Anterior cingulate cortex (tissue), 58 donors: ENCODE data around the gene NOM1.

ENCODE experiments used
- DNase-seq, 58 donors: peaks; one replicate each; lab custom pipeline; 2025; lab: John Stamatoyannopoulos, UW

NOM1 gene

GRCh38 chr7:157014635-157015555, 65.4 kb downstream of the NOM1 start:
- no peak for DNase-seq

- DNase-seq, result no peak
Measured at GRCh38 chr7:157016024-157016351, 66.5 kb downstream of the NOM1 start.

- no peak for DNase-seq
Measured at GRCh38 chr7:157016352-157017041, 67.0 kb downstream of the NOM1 start.

- no peak for DNase-seq
Measured at GRCh38 chr7:157017149-157017548, 67.6 kb downstream of the NOM1 start.

- no peak for DNase-seq
Measured at GRCh38 chr7:157017603-157018327, 68.3 kb downstream of the NOM1 start.

GRCh38 chr7:157018328-157018996, 69.0 kb downstream of the NOM1 start:
- DNase-seq, result no peak

- DNase-seq, result no peak
Measured at GRCh38 chr7:157018997-157019608, 69.6 kb downstream of the NOM1 start.

GRCh38 chr7:157019718-157020451, 70.4 kb downstream of the NOM1 start:
- no peak for DNase-seq

- no peak for DNase-seq
Measured at GRCh38 chr7:157020514-157021070, 71.1 kb downstream of the NOM1 start.

- DNase-seq, result no peak
Measured at GRCh38 chr7:157021071-157021870, 71.8 kb downstream of the NOM1 start.

GRCh38 chr7:157021871-157022680, 72.6 kb downstream of the NOM1 start:
- no peak for DNase-seq
